Tibial artery (tissue), 4 donors: ENCODE results near the gene PARD3B.

Experiments
- DNase-seq, 2 donors: peaks; one replicate each; pipeline ENCODE4 v3.0.0-alpha.2; 2019
- H3K27ac ChIP-seq, 2 donors: fragments of 200-600 bp; sonication (generic) in 1 of 2; 1 replicate in 1 of 2; 2 replicates in 1 of 2; pipeline ENCODE4 v1.5.1; 2018 to 2019; ENCODE audit warnings: mild to moderate bottlenecking in 1 of 2
- H3K27me3 ChIP-seq, 2 donors: fragments of 200-600 bp; sonication (generic) in 1 of 2; one replicate each; pipeline versions ENCODE4 v1.5.1 to v1.6.0; 2016 to 2019
- H3K36me3 ChIP-seq, 3 donors: fragments of 200-600 bp; sonication (generic) in 2 of 3; one replicate each; pipeline ENCODE4 v1.5.1; 2016 to 2019; ENCODE audit warnings: mild to moderate bottlenecking in 2 of 3
- H3K4me1 ChIP-seq, 4 donors: fragments of 200-600 bp; sonication (generic) in 2 of 4; 1 replicate in 3 of 4; 2 replicates in 1 of 4; pipeline ENCODE4 v1.5.1; 2016 to 2019
- H3K4me3 ChIP-seq, 2 donors: fragments of 200-600 bp; sonication (generic) in 1 of 2; 1 replicate in 1 of 2; 2 replicates in 1 of 2; pipeline ENCODE4 v1.5.1; 2018 to 2019; ENCODE audit warnings: mild to moderate bottlenecking in 2 of 2
- H3K9me3 ChIP-seq, 3 donors: fragments of 200-600 bp; sonication (generic) in 1 of 3; one replicate each; pipeline ENCODE4 v1.5.1; 2016 to 2019
- intact Hi-C: fragments of 100-400 bp; cut with DNase I; formaldehyde crosslinking; loops from one replicate; pipeline ENCODE4 v1.15.0; 2023; ENCODE audit warnings: low total_unique reads
- TF ChIP-seq, protein P1 (sequence below), 2 experiments: fragments of 200-600 bp in 1 of 2; fragments of 450-650 bp in 1 of 2; IDR thresholded peaks; one replicate each; pipeline ENCODE4 v1.5.1; 2017 to 2019; ENCODE audit warnings: antibody characterized with exemption in 2 of 2, mild to moderate bottlenecking in 1 of 2, moderate library complexity in 1 of 2

PARD3B gene

DNA sequence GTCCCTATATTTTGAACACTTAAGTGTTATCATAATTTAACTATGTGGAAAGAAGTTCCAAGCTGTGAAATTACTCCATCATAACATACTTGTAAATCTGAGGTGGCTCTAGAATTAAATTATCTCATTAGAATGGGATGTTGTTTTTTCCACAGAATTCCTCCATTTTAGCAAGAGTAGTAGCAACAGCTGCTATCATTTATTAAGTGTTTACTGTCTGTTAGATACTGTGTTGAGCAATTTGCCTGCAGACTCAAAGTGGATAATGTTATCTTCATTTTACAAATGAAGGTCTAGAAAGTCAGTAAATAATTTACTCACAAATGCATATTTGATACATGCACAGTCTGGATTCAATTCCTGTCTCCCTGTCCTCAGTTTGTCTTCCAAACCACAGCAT is 632.3 kb downstream of the PARD3B start:
- H3K4me3 ChIP-seq = no peak overlapping the region

DNA sequence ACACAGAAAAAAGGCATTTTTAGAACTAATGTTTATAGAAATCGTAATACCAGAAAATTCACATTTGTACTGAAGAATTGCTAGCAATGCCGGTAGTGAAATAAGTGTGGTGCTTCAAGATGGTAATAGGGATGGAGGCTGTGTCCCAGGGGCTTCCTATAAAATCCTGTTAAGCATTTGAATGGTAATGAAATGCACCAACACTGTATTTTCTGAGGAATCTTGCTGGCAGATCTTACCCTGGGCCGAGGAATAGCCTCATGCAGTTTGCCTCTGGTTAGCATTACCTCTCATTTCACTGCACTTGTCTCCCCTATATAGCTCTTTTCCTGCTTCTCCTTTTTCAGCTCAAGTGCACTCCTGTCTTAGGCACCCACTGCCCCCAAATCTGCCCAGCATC is 635.5 kb downstream of the PARD3B start:
- intact Hi-C loops = no loop called here
- TF ChIP-seq, protein P1, sequence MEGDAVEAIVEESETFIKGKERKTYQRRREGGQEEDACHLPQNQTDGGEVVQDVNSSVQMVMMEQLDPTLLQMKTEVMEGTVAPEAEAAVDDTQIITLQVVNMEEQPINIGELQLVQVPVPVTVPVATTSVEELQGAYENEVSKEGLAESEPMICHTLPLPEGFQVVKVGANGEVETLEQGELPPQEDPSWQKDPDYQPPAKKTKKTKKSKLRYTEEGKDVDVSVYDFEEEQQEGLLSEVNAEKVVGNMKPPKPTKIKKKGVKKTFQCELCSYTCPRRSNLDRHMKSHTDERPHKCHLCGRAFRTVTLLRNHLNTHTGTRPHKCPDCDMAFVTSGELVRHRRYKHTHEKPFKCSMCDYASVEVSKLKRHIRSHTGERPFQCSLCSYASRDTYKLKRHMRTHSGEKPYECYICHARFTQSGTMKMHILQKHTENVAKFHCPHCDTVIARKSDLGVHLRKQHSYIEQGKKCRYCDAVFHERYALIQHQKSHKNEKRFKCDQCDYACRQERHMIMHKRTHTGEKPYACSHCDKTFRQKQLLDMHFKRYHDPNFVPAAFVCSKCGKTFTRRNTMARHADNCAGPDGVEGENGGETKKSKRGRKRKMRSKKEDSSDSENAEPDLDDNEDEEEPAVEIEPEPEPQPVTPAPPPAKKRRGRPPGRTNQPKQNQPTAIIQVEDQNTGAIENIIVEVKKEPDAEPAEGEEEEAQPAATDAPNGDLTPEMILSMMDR (IDR thresholded peaks at IDR 0.05) = no peak
- no peaks in the 10 kb centered on the region for H3K36me3 ChIP-seq

More for the DNA sequence above, 632.3 kb downstream of the PARD3B start:
- Histone ChIP-seq H3K36me3 (no peaks in the 10 kb centered on the region), H3K27me3 (no peaks in the 10 kb centered on the region), H3K9me3 (no peaks in the 10 kb centered on the region), H3K4me1 (peaks cover 0 to 14% (median 0%) of the 10 kb centered on the region in 4 donors), H3K27ac (no peak overlapping the region)
- intact Hi-C loops = no loop called here
- TF ChIP-seq, protein P1 (IDR thresholded peaks at IDR 0.05) = no peak
- DNase-seq = no peak

DNA sequence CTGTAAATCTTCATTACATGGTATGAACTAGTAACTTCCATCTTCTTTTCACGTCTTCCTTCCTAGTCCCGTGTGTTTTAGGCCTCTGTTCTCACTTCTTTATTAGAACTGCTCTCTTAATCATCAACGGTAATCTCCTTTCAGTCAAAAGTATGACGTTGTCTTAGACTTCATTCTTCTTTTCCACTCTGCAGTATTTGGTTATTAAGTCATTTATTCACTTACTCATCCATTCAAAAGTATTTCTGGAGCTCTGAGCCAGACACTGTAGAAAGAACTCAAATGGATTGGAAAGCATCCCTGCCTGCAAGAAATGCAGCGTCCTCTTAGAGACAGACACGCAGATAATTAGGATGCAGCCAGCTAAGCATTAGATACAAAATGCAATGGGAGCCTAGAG is 642.5 kb downstream of the PARD3B start:
- no peaks in the 10 kb centered on the region for H3K36me3 ChIP-seq
- no peaks in the 10 kb centered on the region for H3K4me1 ChIP-seq
- intact Hi-C loops = no loop called here
- no peak overlapping the region for H3K4me3 ChIP-seq
- H3K27ac ChIP-seq = no peak overlapping the region
- H3K27me3 ChIP-seq = no peaks in the 10 kb centered on the region
- no peaks in the 10 kb centered on the region for H3K9me3 ChIP-seq
- no peak for DNase-seq
- TF ChIP-seq, protein P1 (IDR thresholded peaks at IDR 0.05) = no peak

More for the DNA sequence above, 635.5 kb downstream of the PARD3B start:
- no peaks in the 10 kb centered on the region for H3K27me3 ChIP-seq
- no peak for DNase-seq
- H3K4me1 ChIP-seq = peaks cover 0 to 3% (median 0%) of the 10 kb centered on the region in 4 donors
- no peak overlapping the region for H3K4me3 ChIP-seq
- no peak overlapping the region for H3K27ac ChIP-seq
- no peaks in the 10 kb centered on the region for H3K9me3 ChIP-seq

DNA sequence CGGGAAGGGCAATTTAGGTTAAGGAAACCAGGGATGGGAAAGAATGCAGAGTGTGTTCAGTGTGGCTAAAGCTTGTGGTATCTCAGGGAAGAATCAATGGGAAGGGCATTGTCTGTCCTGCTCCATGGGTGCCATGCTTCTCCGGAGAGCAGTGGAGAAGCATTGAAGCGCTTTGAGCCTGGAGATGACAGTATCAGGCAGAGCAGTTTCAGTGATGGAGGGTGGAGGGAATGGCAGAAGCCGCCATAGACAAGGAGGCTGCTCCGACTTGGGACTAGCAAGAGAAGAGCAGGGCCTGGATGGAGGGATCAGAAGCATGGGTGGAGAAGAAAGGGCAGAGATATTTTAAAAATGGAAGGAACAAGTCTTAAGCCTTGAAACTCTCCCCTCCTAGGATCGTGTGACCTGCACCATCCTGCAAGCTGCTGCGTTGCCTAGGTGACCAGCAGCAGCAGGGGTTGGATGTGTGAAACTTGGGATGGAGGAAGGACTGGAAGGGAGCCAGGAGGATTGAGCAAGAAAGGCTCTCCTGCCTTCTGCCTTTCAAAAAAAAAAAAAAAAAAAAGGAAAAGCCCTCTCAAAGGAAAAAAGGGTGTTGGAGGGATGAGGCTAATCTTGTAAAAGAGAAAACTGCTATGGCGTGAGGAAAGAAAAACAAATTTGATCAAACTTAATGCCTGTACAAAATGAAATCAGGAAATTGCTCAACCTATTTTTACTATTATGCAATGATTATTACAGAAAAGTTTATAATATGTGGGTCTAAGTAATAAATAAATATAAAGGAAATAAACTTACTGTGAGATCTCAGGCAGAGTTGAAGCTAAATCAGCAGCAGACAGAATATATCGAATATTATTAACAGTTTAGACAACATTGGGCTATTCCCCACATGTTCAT is 643.2 kb downstream of the PARD3B start:
- no peaks in the 10 kb centered on the region for H3K4me1 ChIP-seq
- no peaks in the 10 kb centered on the region for H3K27me3 ChIP-seq
- peak; percentile 57 to 66 for DNase-seq
- peaks cover 3 to 5% (median 4%) of the 10 kb centered on the region in 3 donors for H3K36me3 ChIP-seq
- no peaks in the 10 kb centered on the region for H3K9me3 ChIP-seq
- TF ChIP-seq, protein P1 (IDR thresholded peaks at IDR 0.05) = no peak
- H3K27ac ChIP-seq = no peak overlapping the region
- intact Hi-C loops = no loop called here
- H3K4me3 ChIP-seq = no peak overlapping the region

DNA sequence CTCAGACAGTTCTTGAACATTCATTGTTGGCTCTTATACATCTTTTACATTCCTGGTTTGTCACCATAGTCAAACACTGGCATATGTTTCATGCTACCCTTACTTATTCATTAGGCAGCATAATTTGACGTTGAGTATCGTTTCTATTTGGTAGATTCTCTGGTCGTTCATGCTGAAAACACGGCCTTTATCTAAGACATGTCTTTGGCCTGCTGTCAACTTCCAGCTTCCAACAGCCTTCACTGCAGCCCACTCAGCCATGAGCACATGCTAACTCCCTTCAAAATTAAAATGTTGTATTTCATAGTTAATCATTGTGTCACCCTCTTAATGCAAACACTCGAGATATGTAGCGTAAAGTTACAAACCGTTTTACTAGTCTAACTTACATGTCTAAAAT is 644.0 kb downstream of the PARD3B start:
- DNase-seq = no peak
- Histone ChIP-seq H3K27me3 (no peaks in the 10 kb centered on the region), H3K4me1 (no peaks in the 10 kb centered on the region), H3K36me3 (peaks cover 5 to 7% (median 7%) of the 10 kb centered on the region in 3 donors), H3K4me3 (no peak overlapping the region), H3K27ac (no peak overlapping the region), H3K9me3 (no peaks in the 10 kb centered on the region)
- intact Hi-C loops = no loop called here
- TF ChIP-seq, protein P1 (IDR thresholded peaks at IDR 0.05) = no peak
